Measurements from ENCODE around the gene SUFU. TPM values are rescaled to one million over a fixed set of nuclear protein-coding genes. Genes with fewer than 3 reads are reported as not detected.

SUFU gene
- total and polyA plus RNA-seq, 4 donors = 3.5 to 14.8 (median 9.8) TPM

DNA sequence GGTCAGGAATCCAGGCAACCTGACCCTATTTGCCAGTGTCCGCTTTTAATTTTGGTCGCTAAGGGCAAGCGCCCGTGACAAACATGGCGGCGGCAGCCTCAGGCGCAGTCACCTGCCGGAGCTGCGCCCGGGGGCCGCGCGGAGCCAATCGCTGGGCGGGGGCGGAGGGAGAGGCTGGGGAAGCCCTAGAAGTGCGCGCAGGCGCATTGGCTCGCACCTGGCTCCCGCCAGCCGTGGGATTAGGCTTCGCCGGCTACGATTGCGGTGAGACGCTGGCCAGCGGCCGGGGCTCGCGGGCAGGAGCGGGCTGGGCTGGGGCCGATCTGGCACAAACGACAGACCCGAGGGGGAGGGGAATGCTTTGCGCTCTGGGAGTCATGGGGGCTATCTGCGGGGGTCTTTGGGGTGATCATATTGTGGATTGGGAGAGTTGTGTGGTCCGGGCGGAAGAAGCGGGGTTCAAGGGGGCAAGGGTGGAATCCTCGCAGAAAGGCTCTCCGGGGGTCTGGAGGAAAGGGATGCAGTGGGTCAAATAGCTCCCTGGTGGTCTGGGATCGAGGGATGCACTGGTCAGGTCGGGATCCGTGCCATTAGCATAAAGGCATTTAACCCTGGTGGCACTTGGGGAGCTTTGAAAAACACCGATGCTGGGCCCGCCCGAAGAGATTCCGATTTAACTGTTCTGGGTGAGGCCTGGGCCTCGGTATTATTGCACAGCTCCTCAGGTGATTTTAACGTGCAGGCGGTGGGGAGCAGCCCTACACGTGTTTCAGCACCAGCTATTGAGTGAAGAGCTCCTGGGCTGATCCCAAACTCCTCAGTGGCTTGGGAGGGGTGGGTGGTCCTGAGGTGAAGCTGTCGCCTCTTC is 42.4 kb upstream of the SUFU start:
- DNase-seq (peak; percentile 87 to 92 (median 89)), ATAC-seq (ENCODE audit: insufficient read depth, low FRiP score) (peak; percentile 97)
- H3K27me3 ChIP-seq (ENCODE audit: control insufficient read depth in 3 of 3, insufficient read depth in 3 of 3, low read length in 2 of 3) = peaks cover 0 to 3% (median 0%) of the 10 kb centered on the region in 3 donors
- H3K9me3 ChIP-seq (ENCODE audit: control insufficient read depth in 4 of 4, insufficient read depth in 3 of 4, low read length in 3 of 4) = no peaks in the 10 kb centered on the region
- peaks cover 0 to 16% (median 6%) of the 10 kb centered on the region in 5 donors for H3K4me1 ChIP-seq (ENCODE audit: control insufficient read depth in 5 of 5, insufficient read depth in 5 of 5, low read length in 5 of 5)
- 3 to 4% methylated on average over 46 to 54 of the region's 54 CpGs for WGBS, 2 donors
- H3K4me3 ChIP-seq = peak overlapping the region; percentile 59
- TF ChIP-seq, protein P1, sequence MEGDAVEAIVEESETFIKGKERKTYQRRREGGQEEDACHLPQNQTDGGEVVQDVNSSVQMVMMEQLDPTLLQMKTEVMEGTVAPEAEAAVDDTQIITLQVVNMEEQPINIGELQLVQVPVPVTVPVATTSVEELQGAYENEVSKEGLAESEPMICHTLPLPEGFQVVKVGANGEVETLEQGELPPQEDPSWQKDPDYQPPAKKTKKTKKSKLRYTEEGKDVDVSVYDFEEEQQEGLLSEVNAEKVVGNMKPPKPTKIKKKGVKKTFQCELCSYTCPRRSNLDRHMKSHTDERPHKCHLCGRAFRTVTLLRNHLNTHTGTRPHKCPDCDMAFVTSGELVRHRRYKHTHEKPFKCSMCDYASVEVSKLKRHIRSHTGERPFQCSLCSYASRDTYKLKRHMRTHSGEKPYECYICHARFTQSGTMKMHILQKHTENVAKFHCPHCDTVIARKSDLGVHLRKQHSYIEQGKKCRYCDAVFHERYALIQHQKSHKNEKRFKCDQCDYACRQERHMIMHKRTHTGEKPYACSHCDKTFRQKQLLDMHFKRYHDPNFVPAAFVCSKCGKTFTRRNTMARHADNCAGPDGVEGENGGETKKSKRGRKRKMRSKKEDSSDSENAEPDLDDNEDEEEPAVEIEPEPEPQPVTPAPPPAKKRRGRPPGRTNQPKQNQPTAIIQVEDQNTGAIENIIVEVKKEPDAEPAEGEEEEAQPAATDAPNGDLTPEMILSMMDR (IDR thresholded peaks at IDR 0.05; ENCODE audit: control extremely low read depth, extremely low read depth) = no peak
- H3K9ac ChIP-seq (ENCODE audit: insufficient read depth in 1 of 2, low read length in 2 of 2) = peak overlapping the region in 1 of 2 donors; percentile 75
- peak overlapping the region in 1 of 2 donors; percentile 21 for H3K27ac ChIP-seq (ENCODE audit: low read depth in 1 of 2, low read length in 1 of 2)
- no peaks in the 10 kb centered on the region for H3K36me3 ChIP-seq (ENCODE audit: control insufficient read depth in 4 of 4, insufficient read depth in 4 of 4, low read length in 4 of 4)

DNA sequence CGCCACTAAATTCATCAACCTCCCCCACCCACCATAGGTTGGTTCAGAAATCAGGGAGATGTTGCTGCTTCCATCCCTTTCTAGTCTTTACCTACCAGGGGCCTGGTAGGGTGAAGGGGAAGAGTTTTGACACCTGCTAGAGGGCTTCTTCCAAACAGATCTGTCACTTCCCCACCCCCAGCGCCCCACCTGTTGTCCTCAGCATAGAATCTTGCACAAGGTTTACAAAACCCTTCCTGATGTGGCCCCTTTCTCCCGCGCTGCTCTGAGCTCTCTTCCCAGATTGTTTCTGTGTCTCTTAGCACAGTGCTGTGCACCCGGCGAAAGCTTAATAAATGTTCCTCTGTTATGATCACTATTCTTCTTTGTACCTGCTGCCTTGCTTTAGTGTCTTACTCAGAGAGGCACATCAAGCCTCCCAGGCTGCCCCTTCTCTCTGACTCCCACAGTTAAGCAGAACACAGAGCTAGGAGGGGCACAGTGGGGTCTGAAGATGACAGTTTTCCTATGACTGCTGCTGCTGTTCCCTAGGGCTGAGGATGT is 41.2 kb upstream of the SUFU start:
- no peaks in the 10 kb centered on the region for H3K9me3 ChIP-seq (ENCODE audit: control insufficient read depth in 4 of 4, insufficient read depth in 3 of 4, low read length in 3 of 4)
- no peaks in the 10 kb centered on the region for H3K36me3 ChIP-seq (ENCODE audit: control insufficient read depth in 4 of 4, insufficient read depth in 4 of 4, low read length in 4 of 4)
- peaks cover 0 to 3% (median 0%) of the 10 kb centered on the region in 3 donors for H3K27me3 ChIP-seq (ENCODE audit: control insufficient read depth in 3 of 3, insufficient read depth in 3 of 3, low read length in 2 of 3)
- TF ChIP-seq, protein P1 (IDR thresholded peaks at IDR 0.05; ENCODE audit: control extremely low read depth, extremely low read depth) = no peak
- ATAC-seq (ENCODE audit: insufficient read depth, low FRiP score) (no peak), DNase-seq (no peak)
- H3K9ac ChIP-seq (ENCODE audit: insufficient read depth in 1 of 2, low read length in 2 of 2) = no peak overlapping the region
- WGBS, 2 donors = 50 to 65% methylated on average over 6 of the region's 6 CpGs
- peak overlapping the region in 1 of 2 donors; percentile 9 for H3K27ac ChIP-seq (ENCODE audit: low read depth in 1 of 2, low read length in 1 of 2)
- H3K4me3 ChIP-seq = no peak overlapping the region
- H3K4me1 ChIP-seq (ENCODE audit: control insufficient read depth in 5 of 5, insufficient read depth in 5 of 5, low read length in 5 of 5) = peaks cover 0 to 16% (median 6%) of the 10 kb centered on the region in 5 donors

DNA sequence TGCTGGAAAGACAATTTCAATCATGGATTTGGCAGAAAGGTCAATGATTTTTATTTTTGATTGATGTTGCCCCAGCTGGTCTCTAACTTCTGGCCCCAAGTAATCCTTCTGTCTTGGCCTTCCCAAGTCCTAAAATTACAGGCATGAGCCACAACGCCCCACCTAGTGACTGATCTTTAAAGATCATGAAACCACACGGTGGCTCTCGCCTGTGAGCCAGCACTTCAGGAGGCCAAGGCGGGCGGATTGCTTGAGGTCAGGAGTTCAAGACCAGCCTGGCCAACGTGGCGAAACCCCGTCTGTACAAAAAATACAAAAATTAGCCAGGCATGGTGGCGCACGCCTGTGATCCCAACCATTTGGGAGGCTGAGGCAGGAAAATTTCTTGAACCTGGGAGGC is 39.8 kb upstream of the SUFU start:
- H3K4me3 ChIP-seq = no peak overlapping the region
- no peaks in the 10 kb centered on the region for H3K9me3 ChIP-seq (ENCODE audit: control insufficient read depth in 4 of 4, insufficient read depth in 3 of 4, low read length in 3 of 4)
- no peak overlapping the region for H3K27ac ChIP-seq (ENCODE audit: low read depth in 1 of 2, low read length in 1 of 2)
- H3K27me3 ChIP-seq (ENCODE audit: control insufficient read depth in 3 of 3, insufficient read depth in 3 of 3, low read length in 2 of 3) = peaks cover 0 to 3% (median 0%) of the 10 kb centered on the region in 3 donors
- no peak overlapping the region for H3K9ac ChIP-seq (ENCODE audit: insufficient read depth in 1 of 2, low read length in 2 of 2)
- DNase-seq (no peak), ATAC-seq (ENCODE audit: insufficient read depth, low FRiP score) (no peak)
- 87 to 93% methylated on average over 10 of the region's 10 CpGs for WGBS, 2 donors
- TF ChIP-seq, protein P1 (IDR thresholded peaks at IDR 0.05; ENCODE audit: control extremely low read depth, extremely low read depth) = no peak
- peaks cover 0 to 16% (median 7%) of the 10 kb centered on the region in 5 donors for H3K4me1 ChIP-seq (ENCODE audit: control insufficient read depth in 5 of 5, insufficient read depth in 5 of 5, low read length in 5 of 5)
- H3K36me3 ChIP-seq (ENCODE audit: control insufficient read depth in 4 of 4, insufficient read depth in 4 of 4, low read length in 4 of 4) = no peaks in the 10 kb centered on the region

Measured in lung (tissue), 12 donors.